GM10248 (cell line): ENCODE data around the gene PAXX.

ENCODE experiments used
- CTCF ChIA-PET: fragments of 300-600 bp; sonication (Branson Sonifier 250); formaldehyde crosslinking; extraction: SDS; loops from one replicate; lab custom pipeline; 2021; ENCODE audit warnings: antibody characterized with exemption; lab: Yijun Ruan, JAX
- POLR2A ChIA-PET: fragments of 350-650 bp; sonication (Branson Sonifier 250); formaldehyde crosslinking; extraction: SDS; loops from one replicate; lab custom pipeline; 2020; ENCODE audit warnings: antibody characterized with exemption; lab: Yijun Ruan, JAX
- DNase-seq: peaks from one replicate; pipeline ENCODE4 v3.0.0; 2012; ENCODE audit errors: extremely low spot score
- CTCF ChIP-seq: IDR thresholded peaks from 2 replicates; pipeline ENCODE4 v1.5.1; 2012; ENCODE audit warnings: mild to moderate bottlenecking, low read depth; ENCODE audit errors: extremely low read depth, missing control alignments, control extremely low read depth

PAXX gene

GRCh38 chr9:136953771-136954269 lies 38.4 kb upstream of the PAXX start:
- no peak for TF ChIP-seq CTCF
- ChIA-PET POLR2A (no interaction called here), CTCF (interaction anchor here (2.4 kb wide), 1 partner anchor 81 kb away, joined by 8 read pairs; no protein-coding TSS in a partner anchor)
- DNase-seq = no peak

- POLR2A ChIA-PET = no interaction called here
- TF ChIP-seq CTCF = no peak
- DNase-seq = no peak
- CTCF ChIA-PET = interaction anchor here (0.6 to 2.4 kb wide), 2 partner anchors 81 to 139 kb away, joined by 3 to 8 read pairs; no protein-coding TSS in a partner anchor
Measured at GRCh38 chr9:136954270-136955083, 37.7 kb upstream of the PAXX start.

GRCh38 chr9:136955202-136955942 lies 36.9 kb upstream of the PAXX start:
- no peak for TF ChIP-seq CTCF
- ChIA-PET CTCF (interaction anchor here (0.6 kb wide), 1 partner anchor 140 kb away, joined by 3 read pairs; no protein-coding TSS in a partner anchor), POLR2A (no interaction called here)
- DNase-seq = no peak

- CTCF ChIA-PET = no interaction called here
- POLR2A ChIA-PET = no interaction called here
- no peak for TF ChIP-seq CTCF
- DNase-seq = no peak
Measured at GRCh38 chr9:136955943-136956335, 36.3 kb upstream of the PAXX start.

GRCh38 chr9:136956604-136957003 lies 35.6 kb upstream of the PAXX start:
- ChIA-PET POLR2A (no interaction called here), CTCF (no interaction called here)
- TF ChIP-seq CTCF = no peak

GRCh38 chr9:136957461-136957860 lies 34.8 kb upstream of the PAXX start:
- no peak for DNase-seq
- no peak for TF ChIP-seq CTCF
- ChIA-PET POLR2A (no interaction called here), CTCF (no interaction called here)

More at GRCh38 chr9:136956604-136957003, 35.6 kb upstream of the PAXX start:
- no peak for DNase-seq
